Measurements from ENCODE around the gene GSTT2.
A peak's percentile ranks its signal among the peaks of the same experiment; 100 is the strongest.

GSTT2 gene

DNA sequence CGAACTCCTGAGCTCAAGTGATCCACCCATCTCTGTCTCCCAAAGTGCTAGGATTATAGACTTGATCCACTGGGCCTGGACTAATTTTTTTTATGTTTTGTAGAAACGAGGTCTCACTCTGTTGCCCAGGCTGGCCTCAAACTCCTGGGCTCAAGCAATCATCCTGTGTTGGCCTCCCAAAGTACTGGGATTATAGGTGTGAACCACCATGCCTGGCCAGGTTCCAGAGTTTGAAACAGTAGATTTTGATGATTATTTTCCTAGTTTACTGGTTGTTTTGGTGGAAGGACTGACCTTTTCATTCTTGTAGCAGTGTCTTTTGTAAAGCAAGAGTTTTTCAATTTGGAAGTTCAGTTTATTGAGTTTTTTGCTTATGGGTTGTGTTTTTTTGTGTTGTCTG is 46.1 kb downstream of the GSTT2 start:
- no peak for ATAC-seq
- TF ChIP-seq, protein P1, sequence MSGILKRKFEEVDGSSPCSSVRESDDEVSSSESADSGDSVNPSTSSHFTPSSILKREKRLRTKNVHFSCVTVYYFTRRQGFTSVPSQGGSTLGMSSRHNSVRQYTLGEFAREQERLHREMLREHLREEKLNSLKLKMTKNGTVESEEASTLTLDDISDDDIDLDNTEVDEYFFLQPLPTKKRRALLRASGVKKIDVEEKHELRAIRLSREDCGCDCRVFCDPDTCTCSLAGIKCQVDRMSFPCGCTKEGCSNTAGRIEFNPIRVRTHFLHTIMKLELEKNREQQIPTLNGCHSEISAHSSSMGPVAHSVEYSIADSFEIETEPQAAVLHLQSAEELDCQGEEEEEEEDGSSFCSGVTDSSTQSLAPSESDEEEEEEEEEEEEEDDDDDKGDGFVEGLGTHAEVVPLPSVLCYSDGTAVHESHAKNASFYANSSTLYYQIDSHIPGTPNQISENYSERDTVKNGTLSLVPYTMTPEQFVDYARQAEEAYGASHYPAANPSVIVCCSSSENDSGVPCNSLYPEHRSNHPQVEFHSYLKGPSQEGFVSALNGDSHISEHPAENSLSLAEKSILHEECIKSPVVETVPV (CRISPR knock-in tag; IDR thresholded peaks at IDR 0.05): no peak
- TF ChIP-seq, protein P2, sequence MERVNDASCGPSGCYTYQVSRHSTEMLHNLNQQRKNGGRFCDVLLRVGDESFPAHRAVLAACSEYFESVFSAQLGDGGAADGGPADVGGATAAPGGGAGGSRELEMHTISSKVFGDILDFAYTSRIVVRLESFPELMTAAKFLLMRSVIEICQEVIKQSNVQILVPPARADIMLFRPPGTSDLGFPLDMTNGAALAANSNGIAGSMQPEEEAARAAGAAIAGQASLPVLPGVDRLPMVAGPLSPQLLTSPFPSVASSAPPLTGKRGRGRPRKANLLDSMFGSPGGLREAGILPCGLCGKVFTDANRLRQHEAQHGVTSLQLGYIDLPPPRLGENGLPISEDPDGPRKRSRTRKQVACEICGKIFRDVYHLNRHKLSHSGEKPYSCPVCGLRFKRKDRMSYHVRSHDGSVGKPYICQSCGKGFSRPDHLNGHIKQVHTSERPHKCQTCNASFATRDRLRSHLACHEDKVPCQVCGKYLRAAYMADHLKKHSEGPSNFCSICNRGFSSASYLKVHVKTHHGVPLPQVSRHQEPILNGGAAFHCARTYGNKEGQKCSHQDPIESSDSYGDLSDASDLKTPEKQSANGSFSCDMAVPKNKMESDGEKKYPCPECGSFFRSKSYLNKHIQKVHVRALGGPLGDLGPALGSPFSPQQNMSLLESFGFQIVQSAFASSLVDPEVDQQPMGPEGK (CRISPR knock-in tag; IDR thresholded peaks at IDR 0.05; ENCODE audit: borderline replicate concordance): no peak
- TF ChIP-seq, protein P3, sequence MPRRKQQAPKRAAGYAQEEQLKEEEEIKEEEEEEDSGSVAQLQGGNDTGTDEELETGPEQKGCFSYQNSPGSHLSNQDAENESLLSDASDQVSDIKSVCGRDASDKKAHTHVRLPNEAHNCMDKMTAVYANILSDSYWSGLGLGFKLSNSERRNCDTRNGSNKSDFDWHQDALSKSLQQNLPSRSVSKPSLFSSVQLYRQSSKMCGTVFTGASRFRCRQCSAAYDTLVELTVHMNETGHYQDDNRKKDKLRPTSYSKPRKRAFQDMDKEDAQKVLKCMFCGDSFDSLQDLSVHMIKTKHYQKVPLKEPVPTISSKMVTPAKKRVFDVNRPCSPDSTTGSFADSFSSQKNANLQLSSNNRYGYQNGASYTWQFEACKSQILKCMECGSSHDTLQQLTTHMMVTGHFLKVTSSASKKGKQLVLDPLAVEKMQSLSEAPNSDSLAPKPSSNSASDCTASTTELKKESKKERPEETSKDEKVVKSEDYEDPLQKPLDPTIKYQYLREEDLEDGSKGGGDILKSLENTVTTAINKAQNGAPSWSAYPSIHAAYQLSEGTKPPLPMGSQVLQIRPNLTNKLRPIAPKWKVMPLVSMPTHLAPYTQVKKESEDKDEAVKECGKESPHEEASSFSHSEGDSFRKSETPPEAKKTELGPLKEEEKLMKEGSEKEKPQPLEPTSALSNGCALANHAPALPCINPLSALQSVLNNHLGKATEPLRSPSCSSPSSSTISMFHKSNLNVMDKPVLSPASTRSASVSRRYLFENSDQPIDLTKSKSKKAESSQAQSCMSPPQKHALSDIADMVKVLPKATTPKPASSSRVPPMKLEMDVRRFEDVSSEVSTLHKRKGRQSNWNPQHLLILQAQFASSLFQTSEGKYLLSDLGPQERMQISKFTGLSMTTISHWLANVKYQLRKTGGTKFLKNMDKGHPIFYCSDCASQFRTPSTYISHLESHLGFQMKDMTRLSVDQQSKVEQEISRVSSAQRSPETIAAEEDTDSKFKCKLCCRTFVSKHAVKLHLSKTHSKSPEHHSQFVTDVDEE (CRISPR knock-in tag; IDR thresholded peaks at IDR 0.05): no peak
- TF ChIP-seq ISL1 (CRISPR knock-in tag; IDR thresholded peaks at IDR 0.05): no peak
- no peak for TF ChIP-seq ARNTL (CRISPR knock-in tag; IDR thresholded peaks at IDR 0.05; ENCODE audit: borderline replicate concordance, low read depth)
- TF ChIP-seq ESRRG (CRISPR knock-in tag; IDR thresholded peaks at IDR 0.05): no peak
- TF ChIP-seq, protein P4, sequence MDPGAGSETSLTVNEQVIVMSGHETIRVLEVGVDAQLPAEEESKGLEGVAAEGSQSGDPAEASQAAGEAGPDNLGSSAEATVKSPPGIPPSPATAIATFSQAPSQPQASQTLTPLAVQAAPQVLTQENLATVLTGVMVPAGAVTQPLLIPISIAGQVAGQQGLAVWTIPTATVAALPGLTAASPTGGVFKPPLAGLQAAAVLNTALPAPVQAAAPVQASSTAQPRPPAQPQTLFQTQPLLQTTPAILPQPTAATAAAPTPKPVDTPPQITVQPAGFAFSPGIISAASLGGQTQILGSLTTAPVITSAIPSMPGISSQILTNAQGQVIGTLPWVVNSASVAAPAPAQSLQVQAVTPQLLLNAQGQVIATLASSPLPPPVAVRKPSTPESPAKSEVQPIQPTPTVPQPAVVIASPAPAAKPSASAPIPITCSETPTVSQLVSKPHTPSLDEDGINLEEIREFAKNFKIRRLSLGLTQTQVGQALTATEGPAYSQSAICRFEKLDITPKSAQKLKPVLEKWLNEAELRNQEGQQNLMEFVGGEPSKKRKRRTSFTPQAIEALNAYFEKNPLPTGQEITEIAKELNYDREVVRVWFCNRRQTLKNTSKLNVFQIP (CRISPR knock-in tag; IDR thresholded peaks at IDR 0.05; ENCODE audit: borderline replicate concordance, low read depth): no peak
- TF ChIP-seq TOX (CRISPR knock-in tag; IDR thresholded peaks at IDR 0.05; ENCODE audit: borderline replicate concordance): no peak
- no peak for TF ChIP-seq ZFP30 (CRISPR knock-in tag; IDR thresholded peaks at IDR 0.05)
- TF ChIP-seq ZNF70 (CRISPR knock-in tag; IDR thresholded peaks at IDR 0.05): no peak
- TF ChIP-seq ZFP3 (CRISPR knock-in tag; IDR thresholded peaks at IDR 0.05): no peak
- no peak for TF ChIP-seq ZC3H10 (CRISPR knock-in tag; IDR thresholded peaks at IDR 0.05)
- TF ChIP-seq OSR1 (CRISPR knock-in tag; IDR thresholded peaks at IDR 0.05): no peak
- TF ChIP-seq PPARA (CRISPR knock-in tag; IDR thresholded peaks at IDR 0.05; ENCODE audit: borderline replicate concordance): no peak
- TF ChIP-seq ZNF565 (CRISPR knock-in tag; conservative IDR thresholded peaks at IDR 0.05; ENCODE audit: low read depth): no peak

DNA sequence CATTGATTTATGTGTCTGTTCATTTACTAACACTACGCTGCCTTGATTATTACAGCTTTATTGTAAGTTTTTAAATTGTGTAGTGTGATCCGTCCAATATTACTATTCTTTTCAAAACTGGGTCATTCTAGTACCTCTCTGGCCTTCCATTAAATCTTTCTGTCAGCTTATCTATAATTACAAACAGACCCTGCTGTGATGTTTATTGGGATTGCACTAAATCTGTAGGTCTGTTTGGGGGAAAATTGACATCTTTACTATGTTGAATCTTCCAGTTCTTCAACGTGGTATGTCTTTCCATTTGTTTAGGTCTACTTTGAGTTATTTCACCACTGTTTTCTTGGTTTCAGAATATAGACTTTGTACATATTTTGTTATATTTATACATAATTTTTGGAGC is 46.8 kb downstream of the GSTT2 start:
- ATAC-seq: no peak

More for the DNA sequence above, 46.8 kb downstream of the GSTT2 start:
- TF ChIP-seq TCF4 (CRISPR knock-in tag; IDR thresholded peaks at IDR 0.05; ENCODE audit: borderline replicate concordance): peak; percentile 83
- TF ChIP-seq ISL1 (CRISPR knock-in tag; IDR thresholded peaks at IDR 0.05): no peak
- TF ChIP-seq GLIS3 (CRISPR knock-in tag; IDR thresholded peaks at IDR 0.05): no peak
- TF ChIP-seq, protein P5, sequence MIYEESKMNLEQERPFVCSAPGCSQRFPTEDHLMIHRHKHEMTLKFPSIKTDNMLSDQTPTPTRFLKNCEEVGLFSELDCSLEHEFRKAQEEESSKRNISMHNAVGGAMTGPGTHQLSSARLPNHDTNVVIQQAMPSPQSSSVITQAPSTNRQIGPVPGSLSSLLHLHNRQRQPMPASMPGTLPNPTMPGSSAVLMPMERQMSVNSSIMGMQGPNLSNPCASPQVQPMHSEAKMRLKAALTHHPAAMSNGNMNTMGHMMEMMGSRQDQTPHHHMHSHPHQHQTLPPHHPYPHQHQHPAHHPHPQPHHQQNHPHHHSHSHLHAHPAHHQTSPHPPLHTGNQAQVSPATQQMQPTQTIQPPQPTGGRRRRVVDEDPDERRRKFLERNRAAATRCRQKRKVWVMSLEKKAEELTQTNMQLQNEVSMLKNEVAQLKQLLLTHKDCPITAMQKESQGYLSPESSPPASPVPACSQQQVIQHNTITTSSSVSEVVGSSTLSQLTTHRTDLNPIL (CRISPR knock-in tag; IDR thresholded peaks at IDR 0.05; ENCODE audit: low read depth): no peak
- no peak for TF ChIP-seq ESRRG (CRISPR knock-in tag; IDR thresholded peaks at IDR 0.05)
- TF ChIP-seq PPARA (CRISPR knock-in tag; IDR thresholded peaks at IDR 0.05; ENCODE audit: borderline replicate concordance): no peak
- TF ChIP-seq, protein P3 (CRISPR knock-in tag; IDR thresholded peaks at IDR 0.05): peak; percentile 27; the same call in 1 of the 2 replicates
